ENCODE measurements around the gene CFAP99. TPM values are rescaled to one million over a fixed set of nuclear protein-coding genes. Genes with fewer than 3 reads are reported as not detected.
A peak's percentile ranks its signal among the peaks of the same experiment; 100 is the strongest.

CFAP99 gene
- total and polyA plus RNA-seq, 2 of the 8 experiments (the other 6 are each of a cell fraction or from before 2014, with no cell fraction given), result not detected

GRCh38 chr4:2402048-2402842 is 16.5 kb upstream of the CFAP99 start:
- no peak overlapping the region for H3K56ac ChIP-seq (replicated peaks; ENCODE audit: insufficient read length, low read depth, low read length)
- peaks cover 0 to 2% of the 10 kb centered on the region in 2 experiments for H4K20me1 ChIP-seq (replicated peaks in 1 of 2; ENCODE audit: control insufficient read depth in 1 of 2, insufficient read depth in 2 of 2, low read length in 2 of 2)
- H3K79me1 ChIP-seq (ENCODE audit: low read depth, low read length), result peaks cover 5% of the 10 kb centered on the region
- no peak overlapping the region for H3K14ac ChIP-seq (ENCODE audit: insufficient read length)
- peak overlapping the region in 3 of 4 experiments; percentile 16 to 44 (median 19); a peak in 4 of 8 replicates for H3K4me3 ChIP-seq (ENCODE audit: extremely low read depth in 1 of 4, insufficient read depth in 2 of 4, low read depth in 3 of 4, low read length in 4 of 4)
- CTCF ChIA-PET (ENCODE audit: partially characterized antibody), result interaction anchor here (0.6 to 2.2 kb wide), 9 partner anchors 9 to 713 kb away, joined by 3 to 13 read pairs (median 8); no protein-coding TSS in a partner anchor
- H3K4me1 ChIP-seq (replicated peaks in 1 of 4; ENCODE audit: control insufficient read depth in 3 of 4, insufficient read depth in 4 of 4, low read length in 3 of 4), result peaks cover 0 to 23% (median 16%) of the 10 kb centered on the region in 4 experiments; a peak in 6 of 7 replicates
- no peaks in the 10 kb centered on the region for H3K79me2 ChIP-seq (ENCODE audit: control insufficient read depth in 1 of 2, insufficient read depth in 2 of 2, low read length in 2 of 2)
- H3K27ac ChIP-seq (ENCODE audit: low read depth, low read length), result no peak overlapping the region
- FAIRE-seq (no peak), DNase-seq (ENCODE audit: low read depth in 1 of 2, low spot score in 2 of 2) (peak; percentile 74 to 88)
- H4K91ac ChIP-seq (replicated peaks; ENCODE audit: insufficient read length, low read length), result peak overlapping the region; percentile 46
- H3K9me3 ChIP-seq (ENCODE audit: insufficient read depth in 2 of 2, low read depth in 1 of 2, low read length in 1 of 2), result no peaks in the 10 kb centered on the region
- H2BK20ac ChIP-seq (ENCODE audit: low read length), result peak overlapping the region; percentile 23
- H3K4me2 ChIP-seq (ENCODE audit: insufficient read depth in 1 of 2, low read depth in 2 of 2, low read length in 2 of 2), result peak overlapping the region; percentile 48 to 69
- no peak overlapping the region for H2AK5ac ChIP-seq (ENCODE audit: low read depth, low read length)
- WGBS, 2 experiments (ENCODE audit: extremely low coverage in 1 of 2, insufficient coverage in 1 of 2, insufficient read length in 1 of 2, insufficient replicate concordance in 2 of 2, low coverage in 1 of 2, low lambda C conversion rate in 2 of 2, missing lambda C conversion rate in 1 of 2), result 40% methylated on average over 19 of the region's 27 CpGs; no CpG with 5 or more reads in 1 of the 2 experiments
- H3K23ac ChIP-seq (ENCODE audit: insufficient read length), result no peak overlapping the region
- TF ChIP-seq SAP30 (IDR thresholded peaks at IDR 0.05; ENCODE audit: insufficient read depth, insufficient replicate concordance, low read length), result peak; percentile 76
- no peak for TF ChIP-seq SUZ12 (IDR thresholded peaks at IDR 0.05; ENCODE audit: low read length)
- no peak for TF ChIP-seq JUN (IDR thresholded peaks at IDR 0.05; ENCODE audit: low read depth, low read length)
- peak; percentile 69; the same call in 1 of the 2 replicates for TF ChIP-seq EGR1 (IDR thresholded peaks at IDR 0.05; ENCODE audit: borderline replicate concordance, low read depth, low read length)
- no peak for TF ChIP-seq BRCA1 (IDR thresholded peaks at IDR 0.05; ENCODE audit: low read depth, low read length)
- TF ChIP-seq ATF3 (IDR thresholded peaks at IDR 0.05; ENCODE audit: insufficient read depth, low read depth, low read length), result no peak
- peak; percentile 69 for TF ChIP-seq MAX (IDR thresholded peaks at IDR 0.05)
- TF ChIP-seq SIN3A (conservative IDR thresholded peaks at IDR 0.05 in 1 of 2, IDR thresholded peaks at IDR 0.05 in 1 of 2; ENCODE audit: low read depth in 1 of 2, low read length in 2 of 2), result peak in 1 of 2 experiments; percentile 75; a peak in 2 of 4 replicates
- no peaks in the 10 kb centered on the region for H3K36me3 ChIP-seq (ENCODE audit: control insufficient read depth in 2 of 4, insufficient read depth in 4 of 4, low read length in 3 of 4)
- no peak overlapping the region for H3K9ac ChIP-seq (replicated peaks in 1 of 4; ENCODE audit: extremely low read depth in 1 of 4, low read depth in 3 of 4, low read length in 3 of 4)
- POLR2A ChIA-PET (ENCODE audit: partially characterized antibody), result interaction anchor here (0.6 to 1.9 kb wide), 6 partner anchors 10 to 85 kb away, joined by 3 to 7 read pairs (median 4); partner anchors contain the start of gene CFAP99
- H3K27me3 ChIP-seq (replicated peaks in 1 of 4; ENCODE audit: control insufficient read depth in 3 of 4, extremely low read depth in 1 of 4, insufficient read depth in 3 of 4, low read length in 3 of 4), result no peaks in the 10 kb centered on the region; a peak in 1 of 7 replicates
- H2BK12ac ChIP-seq (ENCODE audit: low read depth, low read length), result peak overlapping the region; percentile 68; the same call in 1 of the 2 replicates
- no peak overlapping the region for H3K4ac ChIP-seq (replicated peaks; ENCODE audit: insufficient read length, low read depth, low read length)
- H2BK120ac ChIP-seq (replicated peaks; ENCODE audit: low read depth, low read length), result no peak overlapping the region
- 0 out of 2 replicates have a peak overlapping the region, but pooled peaks have one; percentile 72 for H2BK15ac ChIP-seq (ENCODE audit: low read length)
- H3K18ac ChIP-seq (ENCODE audit: extremely low read depth, low read length), result peak overlapping the region; percentile 88
- H4K8ac ChIP-seq (ENCODE audit: extremely low read depth, insufficient read depth, low read length), result no peak overlapping the region
- no peak overlapping the region for H2BK5ac ChIP-seq (ENCODE audit: low read depth, low read length)
- H4K5ac ChIP-seq (ENCODE audit: insufficient read length, low read depth, low read length), result no peak overlapping the region
- no peak overlapping the region for H2AFZ ChIP-seq (ENCODE audit: low read length)
- no peaks in the 10 kb centered on the region for H3K23me2 ChIP-seq (ENCODE audit: low read depth, low read length)

Measured in H1 (cell line).